ENCODE results near the gene RAI1.

- TF ChIP-seq CTCF (IDR thresholded peaks at IDR 0.05) (no peak), EP300 (IDR thresholded peaks at IDR 0.05) (no peak)
Observed at GRCh38 chr17:17782523-17783115, 101.4 kb downstream of the RAI1 start.

All from ovary (tissue), 3 donors.